ENCODE data around the gene HDAC4.

The HDAC4 gene

GRCh38 chr2:239169311-239170048 is 231.3 kb downstream of the HDAC4 start:
- TF ChIP-seq, protein P1, sequence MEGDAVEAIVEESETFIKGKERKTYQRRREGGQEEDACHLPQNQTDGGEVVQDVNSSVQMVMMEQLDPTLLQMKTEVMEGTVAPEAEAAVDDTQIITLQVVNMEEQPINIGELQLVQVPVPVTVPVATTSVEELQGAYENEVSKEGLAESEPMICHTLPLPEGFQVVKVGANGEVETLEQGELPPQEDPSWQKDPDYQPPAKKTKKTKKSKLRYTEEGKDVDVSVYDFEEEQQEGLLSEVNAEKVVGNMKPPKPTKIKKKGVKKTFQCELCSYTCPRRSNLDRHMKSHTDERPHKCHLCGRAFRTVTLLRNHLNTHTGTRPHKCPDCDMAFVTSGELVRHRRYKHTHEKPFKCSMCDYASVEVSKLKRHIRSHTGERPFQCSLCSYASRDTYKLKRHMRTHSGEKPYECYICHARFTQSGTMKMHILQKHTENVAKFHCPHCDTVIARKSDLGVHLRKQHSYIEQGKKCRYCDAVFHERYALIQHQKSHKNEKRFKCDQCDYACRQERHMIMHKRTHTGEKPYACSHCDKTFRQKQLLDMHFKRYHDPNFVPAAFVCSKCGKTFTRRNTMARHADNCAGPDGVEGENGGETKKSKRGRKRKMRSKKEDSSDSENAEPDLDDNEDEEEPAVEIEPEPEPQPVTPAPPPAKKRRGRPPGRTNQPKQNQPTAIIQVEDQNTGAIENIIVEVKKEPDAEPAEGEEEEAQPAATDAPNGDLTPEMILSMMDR (IDR thresholded peaks at IDR 0.05; ENCODE audit: extremely low read depth, insufficient read depth, missing control alignments): no peak
- in situ Hi-C loops (cut with MboI; ENCODE audit: low pct_unique_long_range_greater_than_20kb, low sequenced_read_pairs, unreplicated experiment): no loop called here
- DNase-seq (ENCODE audit: low spot score): no peak

DNA sequence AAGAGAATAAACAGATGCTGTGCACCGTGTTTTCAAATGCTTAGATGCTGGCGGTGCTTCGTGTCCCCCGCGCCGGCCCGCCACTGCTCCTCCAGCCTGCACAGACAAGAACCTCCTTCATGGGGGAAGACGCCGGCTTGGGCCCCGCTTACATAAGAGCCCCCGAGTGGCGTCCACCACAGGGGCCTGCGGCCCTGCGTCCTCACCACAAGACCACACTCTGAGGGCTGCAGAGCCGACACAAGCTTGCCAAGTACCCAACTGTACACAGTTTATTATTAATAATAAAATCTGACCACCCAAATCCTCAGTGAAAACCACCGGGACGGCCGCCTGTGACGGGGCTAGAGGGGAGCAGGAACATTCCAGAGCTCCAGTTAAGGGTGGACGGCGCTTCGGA is 232.2 kb downstream of the HDAC4 start:
- DNase-seq (ENCODE audit: low spot score): no peak
- TF ChIP-seq, protein P1 (IDR thresholded peaks at IDR 0.05; ENCODE audit: extremely low read depth, insufficient read depth, missing control alignments): no peak
- in situ Hi-C loops (cut with MboI; ENCODE audit: low pct_unique_long_range_greater_than_20kb, low sequenced_read_pairs, unreplicated experiment): no loop called here

DNA sequence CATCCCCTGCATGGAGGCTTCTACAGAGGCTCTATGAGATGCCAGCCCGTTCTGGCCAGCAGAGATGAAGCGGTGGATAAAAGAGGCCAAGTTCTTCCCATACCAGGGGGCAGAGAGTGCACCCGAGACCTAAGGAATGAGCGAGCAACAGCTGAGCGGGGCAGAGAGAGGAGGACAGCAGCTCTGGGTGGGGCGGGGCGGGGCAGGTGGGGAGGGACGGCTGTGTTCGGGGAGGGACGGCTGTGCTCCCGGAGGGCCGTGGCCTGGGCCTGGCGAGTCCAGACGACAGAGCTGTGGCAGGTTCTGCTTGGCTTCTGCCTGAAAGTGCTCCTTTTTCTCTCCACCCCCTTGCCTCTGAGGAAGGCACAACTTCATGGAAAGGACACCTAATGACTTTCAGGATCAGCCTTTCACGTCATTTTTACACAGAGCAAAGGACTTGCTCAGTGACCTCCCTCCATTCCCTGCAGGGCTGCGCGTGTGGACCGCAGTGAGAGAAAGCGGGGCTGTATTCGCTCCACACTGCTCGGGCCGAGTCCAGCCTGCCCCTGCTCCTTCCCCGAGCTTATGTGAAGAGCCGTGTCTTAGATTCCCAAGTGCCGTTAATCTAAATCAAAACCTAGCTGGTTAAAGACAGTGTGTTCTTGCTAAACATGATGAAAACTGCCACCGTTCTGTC is 232.9 kb downstream of the HDAC4 start:
- TF ChIP-seq, protein P1 (IDR thresholded peaks at IDR 0.05; ENCODE audit: extremely low read depth, insufficient read depth, missing control alignments): no peak
- in situ Hi-C loops (cut with MboI; ENCODE audit: low pct_unique_long_range_greater_than_20kb, low sequenced_read_pairs, unreplicated experiment): no loop called here
- no peak for DNase-seq (ENCODE audit: low spot score)

DNA sequence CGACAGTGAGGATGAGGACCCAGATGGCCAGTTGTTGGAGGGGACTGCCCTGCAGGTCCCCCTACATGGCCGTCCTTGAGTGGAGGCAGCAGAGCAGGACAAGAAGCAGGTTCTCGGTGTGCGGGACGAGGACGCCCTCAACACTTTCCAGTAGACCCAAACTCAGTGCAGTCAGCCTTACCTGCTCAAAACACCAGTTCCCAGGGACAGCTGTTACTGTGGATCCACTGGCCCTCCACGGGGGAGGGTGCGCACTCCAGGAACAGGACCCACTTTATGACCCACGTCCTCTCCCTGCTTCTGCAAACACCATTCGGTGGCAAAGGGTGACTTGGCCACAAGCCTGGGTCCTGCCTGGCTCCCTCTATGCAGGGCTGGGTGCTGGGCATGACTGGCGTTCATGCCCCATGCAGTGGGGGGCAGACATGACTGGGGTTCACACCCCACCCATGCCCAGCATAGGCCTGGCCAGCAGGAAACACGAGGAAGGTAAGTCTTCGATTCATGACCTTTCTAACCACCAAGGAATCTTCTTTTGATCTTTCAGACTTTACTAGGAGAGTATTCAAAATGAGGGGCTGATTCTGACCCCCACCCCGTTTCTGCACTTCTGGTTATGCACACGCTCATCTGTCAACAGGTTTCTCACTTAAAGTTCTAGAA is 233.7 kb downstream of the HDAC4 start:
- DNase-seq (ENCODE audit: low spot score): no peak
- TF ChIP-seq, protein P1 (IDR thresholded peaks at IDR 0.05; ENCODE audit: extremely low read depth, insufficient read depth, missing control alignments): no peak
- in situ Hi-C loops (cut with MboI; ENCODE audit: low pct_unique_long_range_greater_than_20kb, low sequenced_read_pairs, unreplicated experiment): no loop called here

DNA sequence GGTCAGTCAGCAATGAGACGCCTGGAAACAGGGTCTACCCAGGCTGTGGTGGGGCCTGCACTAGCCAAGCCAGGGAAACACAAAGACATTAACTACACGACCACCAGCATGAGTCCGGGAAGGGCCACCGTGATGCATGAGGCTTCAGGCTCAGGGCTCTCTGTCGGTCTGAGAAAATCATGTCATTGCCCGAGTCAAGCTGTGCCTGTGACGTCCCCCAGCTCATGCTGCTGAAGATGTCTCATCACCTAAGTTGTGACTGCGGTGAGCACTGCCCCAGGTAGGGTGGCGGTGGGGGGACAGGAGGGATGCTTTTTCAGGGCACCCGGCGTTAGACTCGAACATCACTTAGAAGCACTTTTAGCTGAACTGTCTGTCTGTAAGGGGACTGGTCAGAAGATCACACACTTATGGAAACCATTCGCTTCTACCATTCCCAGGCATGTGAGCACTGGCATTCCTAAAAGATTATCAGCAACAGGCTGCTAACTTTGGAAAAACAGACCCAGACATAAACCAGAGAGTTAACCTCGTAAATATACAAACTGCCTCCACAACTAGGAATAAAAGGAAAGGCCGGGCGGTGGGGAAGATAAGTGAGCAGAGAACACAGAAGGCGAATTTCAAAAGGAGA is 234.5 kb downstream of the HDAC4 start:
- DNase-seq (ENCODE audit: low spot score): no peak
- TF ChIP-seq, protein P1 (IDR thresholded peaks at IDR 0.05; ENCODE audit: extremely low read depth, insufficient read depth, missing control alignments): no peak
- in situ Hi-C loops (cut with MboI; ENCODE audit: low pct_unique_long_range_greater_than_20kb, low sequenced_read_pairs, unreplicated experiment): no loop called here

- in situ Hi-C loops (cut with MboI; ENCODE audit: low pct_unique_long_range_greater_than_20kb, low sequenced_read_pairs, unreplicated experiment): no loop called here
- TF ChIP-seq, protein P1 (IDR thresholded peaks at IDR 0.05; ENCODE audit: extremely low read depth, insufficient read depth, missing control alignments): no peak
- no peak for DNase-seq (ENCODE audit: low spot score)
Observed at GRCh38 chr2:239165206-239165831, 235.5 kb downstream of the HDAC4 start.

Measured in GM13977 (cell line).